ENCODE results near the gene RB1. TPM values are rescaled to one million over a fixed set of nuclear protein-coding genes. Genes with fewer than 3 reads are reported as not detected.

RB1 gene
- total and polyA plus RNA-seq, 2 donors (not counting 3 experiments of a cell fraction or from before 2014, with no cell fraction given): 8.0 to 41.2 TPM

DNA sequence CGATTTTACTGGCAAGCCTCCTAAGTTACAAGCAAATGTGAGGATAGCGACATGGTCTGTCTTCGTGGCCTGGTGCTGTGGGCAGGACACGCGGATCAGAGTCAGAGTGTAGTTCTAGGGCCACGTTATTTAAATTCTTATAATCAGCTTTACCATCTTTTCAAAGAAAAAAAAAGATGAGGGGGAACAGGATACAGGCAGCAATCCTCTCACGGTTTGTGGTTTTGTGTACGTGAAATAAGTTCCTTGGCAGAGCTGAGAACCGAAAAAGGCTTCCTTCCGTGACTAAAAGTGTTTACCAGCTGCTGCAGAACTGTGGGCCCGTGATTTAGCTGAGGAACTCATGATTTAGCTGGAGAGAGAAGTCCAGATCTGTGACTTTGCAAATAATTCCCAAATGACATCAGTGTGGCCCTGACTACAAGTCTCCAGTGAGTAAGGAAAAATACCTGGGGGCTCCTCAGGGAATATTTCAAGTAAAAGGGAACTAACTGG, 202.1 kb downstream of the RB1 start:
- no peaks in the 10 kb centered on the region for H4K20me1 ChIP-seq (replicated peaks; ENCODE audit: control insufficient read depth, extremely low read depth, insufficient read depth, low read length)
- H3K4me1 ChIP-seq (ENCODE audit: control insufficient read depth, extremely low read depth, insufficient read depth, low read length): no peaks in the 10 kb centered on the region
- POLR2A ChIA-PET: no interaction called here
- intact Hi-C loops (cut with micrococcal nuclease) (no loop called here), dilution Hi-C loops (cut with MboI; ENCODE audit: extremely low pct_ligation_motif_present, low sequenced_read_pairs) (no loop called here)
- no peak overlapping the region for H3K9ac ChIP-seq (replicated peaks; ENCODE audit: extremely low read depth, insufficient read depth, low read length)
- no peaks in the 10 kb centered on the region for H3K27me3 ChIP-seq (ENCODE audit: control insufficient read depth in 2 of 2, insufficient read depth in 2 of 2, low read length in 2 of 2)
- TF ChIP-seq, protein P1, sequence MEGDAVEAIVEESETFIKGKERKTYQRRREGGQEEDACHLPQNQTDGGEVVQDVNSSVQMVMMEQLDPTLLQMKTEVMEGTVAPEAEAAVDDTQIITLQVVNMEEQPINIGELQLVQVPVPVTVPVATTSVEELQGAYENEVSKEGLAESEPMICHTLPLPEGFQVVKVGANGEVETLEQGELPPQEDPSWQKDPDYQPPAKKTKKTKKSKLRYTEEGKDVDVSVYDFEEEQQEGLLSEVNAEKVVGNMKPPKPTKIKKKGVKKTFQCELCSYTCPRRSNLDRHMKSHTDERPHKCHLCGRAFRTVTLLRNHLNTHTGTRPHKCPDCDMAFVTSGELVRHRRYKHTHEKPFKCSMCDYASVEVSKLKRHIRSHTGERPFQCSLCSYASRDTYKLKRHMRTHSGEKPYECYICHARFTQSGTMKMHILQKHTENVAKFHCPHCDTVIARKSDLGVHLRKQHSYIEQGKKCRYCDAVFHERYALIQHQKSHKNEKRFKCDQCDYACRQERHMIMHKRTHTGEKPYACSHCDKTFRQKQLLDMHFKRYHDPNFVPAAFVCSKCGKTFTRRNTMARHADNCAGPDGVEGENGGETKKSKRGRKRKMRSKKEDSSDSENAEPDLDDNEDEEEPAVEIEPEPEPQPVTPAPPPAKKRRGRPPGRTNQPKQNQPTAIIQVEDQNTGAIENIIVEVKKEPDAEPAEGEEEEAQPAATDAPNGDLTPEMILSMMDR (IDR thresholded peaks at IDR 0.05; ENCODE audit: extremely low read depth in 1 of 2, insufficient read depth in 1 of 2, low read depth in 1 of 2, low read length in 2 of 2): no peak
- TF ChIP-seq FOS (IDR thresholded peaks at IDR 0.05; ENCODE audit: borderline replicate concordance, insufficient read depth, low read length): no peak
- TF ChIP-seq POLR2A (IDR thresholded peaks at IDR 0.05; ENCODE audit: low read depth, low read length): no peak
- H3K9me3 ChIP-seq (replicated peaks; ENCODE audit: control insufficient read depth, insufficient read depth, low read length): no peaks in the 10 kb centered on the region
- no peaks in the 10 kb centered on the region for H3K36me3 ChIP-seq (ENCODE audit: control insufficient read depth in 2 of 2, extremely low read depth in 1 of 2, insufficient read depth in 2 of 2, low read length in 2 of 2)
- H3K9me1 ChIP-seq (replicated peaks; ENCODE audit: control insufficient read depth, extremely low read depth, insufficient read depth, low read length): no peaks in the 10 kb centered on the region
- no TSS peak for BruUV-seq (replicated peaks)
- no peaks in the 10 kb centered on the region for H3K79me2 ChIP-seq (ENCODE audit: control insufficient read depth, insufficient read depth, low read length)
- H3K27ac ChIP-seq (ENCODE audit: insufficient read depth, low read depth, low read length): no peak overlapping the region
- H3K4me2 ChIP-seq (ENCODE audit: insufficient read depth, low read length): no peak overlapping the region
- H3K4me3 ChIP-seq (replicated peaks in 1 of 3; ENCODE audit: insufficient read depth in 1 of 3, low read depth in 1 of 3, low read length in 3 of 3): no peak overlapping the region
- FAIRE-seq: no peak
- no peak overlapping the region for H2AFZ ChIP-seq (ENCODE audit: low read depth, low read length)
- CTCF ChIA-PET: interaction anchor here (1.2 to 1.8 kb wide), 2 partner anchors 27 to 93 kb away, joined by 3 to 4 read pairs; partner anchors contain the start of genes LPAR6 and RCBTB2
- no peak for DNase-seq (ENCODE audit: low read depth, low spot score)

DNA sequence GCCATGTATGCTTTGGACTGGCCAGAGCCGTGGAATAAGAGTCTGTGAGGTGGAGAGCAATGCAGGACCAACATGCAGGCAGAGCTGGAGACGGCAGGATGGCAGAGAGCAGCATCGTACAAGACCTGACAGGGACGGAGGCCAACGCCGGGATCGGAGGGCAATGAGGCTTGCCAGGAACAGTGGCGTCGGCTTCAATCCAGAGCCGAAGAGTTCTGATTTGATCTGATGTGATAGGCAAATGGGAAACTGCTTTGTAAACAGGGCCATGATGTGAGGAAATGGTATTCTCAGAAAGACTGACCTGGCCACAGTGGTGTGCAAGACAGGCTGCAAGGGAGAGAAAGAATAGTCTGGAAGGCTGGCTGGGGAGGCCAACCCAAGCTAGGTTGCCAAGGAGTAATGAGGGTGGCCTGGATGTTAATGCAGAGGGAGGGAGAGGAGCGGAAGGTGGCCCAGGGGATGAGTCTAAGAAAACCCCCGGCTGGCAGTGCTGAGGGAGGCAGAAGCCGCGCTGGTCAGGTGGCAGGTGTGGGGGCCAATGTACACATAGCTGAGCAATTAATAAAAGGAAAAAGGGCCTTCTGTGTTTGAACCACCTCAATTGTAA, 202.6 kb downstream of the RB1 start:
- dilution Hi-C loops (cut with MboI; ENCODE audit: extremely low pct_ligation_motif_present, low sequenced_read_pairs): no loop called here
- Histone ChIP-seq H2AFZ (ENCODE audit: low read depth, low read length) (no peak overlapping the region), H3K9me3 (replicated peaks; ENCODE audit: control insufficient read depth, insufficient read depth, low read length) (no peaks in the 10 kb centered on the region), H4K20me1 (replicated peaks; ENCODE audit: control insufficient read depth, extremely low read depth, insufficient read depth, low read length) (no peaks in the 10 kb centered on the region), H3K9ac (replicated peaks; ENCODE audit: extremely low read depth, insufficient read depth, low read length) (no peak overlapping the region), H3K27ac (ENCODE audit: insufficient read depth, low read depth, low read length) (no peak overlapping the region), H3K9me1 (replicated peaks; ENCODE audit: control insufficient read depth, extremely low read depth, insufficient read depth, low read length) (no peaks in the 10 kb centered on the region), H3K79me2 (ENCODE audit: control insufficient read depth, insufficient read depth, low read length) (no peaks in the 10 kb centered on the region), H3K4me2 (ENCODE audit: insufficient read depth, low read length) (no peak overlapping the region), H3K36me3 (ENCODE audit: control insufficient read depth in 2 of 2, extremely low read depth in 1 of 2, insufficient read depth in 2 of 2, low read length in 2 of 2) (no peaks in the 10 kb centered on the region), H3K4me3 (replicated peaks in 1 of 3; ENCODE audit: insufficient read depth in 1 of 3, low read depth in 1 of 3, low read length in 3 of 3) (no peak overlapping the region), H3K4me1 (ENCODE audit: control insufficient read depth, extremely low read depth, insufficient read depth, low read length) (no peaks in the 10 kb centered on the region), H3K27me3 (ENCODE audit: control insufficient read depth in 2 of 2, insufficient read depth in 2 of 2, low read length in 2 of 2) (no peaks in the 10 kb centered on the region)
- no TSS peak for BruUV-seq (replicated peaks)
- CTCF ChIA-PET: interaction anchor here (1.2 to 1.8 kb wide), 2 partner anchors 26 to 93 kb away, joined by 3 to 4 read pairs; partner anchors contain the start of genes LPAR6 and RCBTB2
- FAIRE-seq: no peak
- DNase-seq (ENCODE audit: low read depth, low spot score): no peak
- POLR2A ChIA-PET: no interaction called here
- no peak for TF ChIP-seq MYC (IDR thresholded peaks at IDR 0.05; ENCODE audit: low read depth, low read length)
- TF ChIP-seq GATA2 (IDR thresholded peaks at IDR 0.05; ENCODE audit: insufficient read depth, insufficient read length, low read depth, low read length): no peak
- TF ChIP-seq POLR2A (IDR thresholded peaks at IDR 0.05; ENCODE audit: low read depth, low read length): no peak
- no peak for TF ChIP-seq EZH2 (IDR thresholded peaks at IDR 0.05; ENCODE audit: borderline replicate concordance, low read depth, low read length, severe bottlenecking)
- no peak for TF ChIP-seq JUN (IDR thresholded peaks at IDR 0.05; ENCODE audit: borderline replicate concordance, insufficient read depth, insufficient read length, low read depth)
- TF ChIP-seq POLR2AphosphoS5 (IDR thresholded peaks at IDR 0.05; ENCODE audit: insufficient read depth, low read depth, low read length): no peak
- TF ChIP-seq, protein P2, sequence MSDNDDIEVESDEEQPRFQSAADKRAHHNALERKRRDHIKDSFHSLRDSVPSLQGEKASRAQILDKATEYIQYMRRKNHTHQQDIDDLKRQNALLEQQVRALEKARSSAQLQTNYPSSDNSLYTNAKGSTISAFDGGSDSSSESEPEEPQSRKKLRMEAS (IDR thresholded peaks at IDR 0.05; ENCODE audit: insufficient read depth, insufficient read length): no peak
- TF ChIP-seq, protein P1 (IDR thresholded peaks at IDR 0.05; ENCODE audit: extremely low read depth in 1 of 2, insufficient read depth in 1 of 2, low read depth in 1 of 2, low read length in 2 of 2): no peak
- no peak for TF ChIP-seq FOS (IDR thresholded peaks at IDR 0.05; ENCODE audit: borderline replicate concordance, insufficient read depth, low read length)
- intact Hi-C loops (cut with micrococcal nuclease): no loop called here

Data from endothelial cell of umbilical vein (primary cell).